Measurements from ENCODE around the gene BRD4.

GRCh38 chr19:15253061-15253460 lies 79.3 kb downstream of the BRD4 start:
- TF ChIP-seq CTCF (IDR thresholded peaks at IDR 0.05) = no peak
- no peak for TF ChIP-seq EP300 (IDR thresholded peaks at IDR 0.05; ENCODE audit: low read depth)
